Upper lobe of left lung (tissue), 4 donors: ENCODE measurements around the gene UBE2M.

Experiments
- POLR2A ChIP-seq, 4 donors: fragments of 450-650 bp; IDR thresholded peaks; one replicate each; pipeline ENCODE4 v1.5.1; 2016 to 2017; ENCODE audit warnings: antibody characterized with exemption in 4 of 4, mild to moderate bottlenecking in 2 of 4
- POLR2AphosphoS5 ChIP-seq, 2 donors: sonication (generic); formaldehyde crosslinking; IDR thresholded peaks; one replicate each; pipeline ENCODE4 v1.5.1; 2017; ENCODE audit warnings: antibody characterized with exemption in 2 of 2
- TF ChIP-seq, protein P1 (sequence below), 6 experiments: fragments of 450-650 bp in 4 of 6; fragments of 200-600 bp in 2 of 6; sonication (generic) in 2 of 6; IDR thresholded peaks; one replicate each; pipeline ENCODE4 v1.5.1; 2016 to 2019; ENCODE audit warnings: antibody characterized with exemption in 6 of 6

DNA sequence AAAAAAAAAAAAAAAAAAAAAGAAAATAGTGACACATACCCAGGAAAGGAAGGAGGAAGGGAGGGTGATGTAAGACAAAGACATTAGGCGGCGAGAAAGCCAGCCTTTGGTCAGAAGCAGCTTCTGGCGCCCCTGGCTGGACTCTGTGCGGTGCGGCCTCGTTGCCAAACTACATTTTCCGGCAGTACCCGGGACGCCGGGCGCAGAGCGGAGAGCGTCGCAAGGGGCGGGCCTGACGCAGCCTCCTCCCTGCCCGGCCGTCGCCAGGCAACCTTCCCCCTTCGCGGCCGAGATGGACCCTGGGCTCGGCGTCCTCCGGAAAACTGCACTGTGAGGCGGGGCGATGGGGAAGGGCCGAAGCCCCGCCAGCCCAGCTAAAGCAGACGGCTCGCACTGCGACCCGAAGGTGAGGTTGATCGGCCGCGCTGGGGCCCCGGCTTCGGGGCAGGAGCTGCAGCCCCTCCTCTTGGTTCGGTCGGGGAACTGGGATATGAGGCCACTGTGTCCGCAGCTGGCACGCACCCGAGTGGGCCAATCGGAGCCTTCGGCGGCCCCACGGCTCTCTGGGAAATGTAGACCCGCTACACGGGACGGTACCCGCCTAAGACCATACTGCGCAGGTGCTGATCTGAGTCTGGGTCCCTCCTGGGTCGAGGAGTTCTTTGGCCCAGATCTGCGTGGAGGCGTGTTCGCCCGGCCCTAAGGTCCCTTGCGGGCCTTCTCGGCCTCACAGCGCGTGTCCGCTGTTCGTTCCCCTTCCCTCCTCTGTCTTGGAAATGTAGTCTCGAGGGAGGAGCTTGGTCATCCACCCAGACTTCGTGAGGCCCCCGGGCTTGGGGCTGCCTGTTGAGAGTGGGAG lies 17.0 kb upstream of the UBE2M start:
- peak in 2 of 4 donors; percentile 76 to 79 for TF ChIP-seq POLR2A (IDR thresholded peaks at IDR 0.05)
- TF ChIP-seq, protein P1, sequence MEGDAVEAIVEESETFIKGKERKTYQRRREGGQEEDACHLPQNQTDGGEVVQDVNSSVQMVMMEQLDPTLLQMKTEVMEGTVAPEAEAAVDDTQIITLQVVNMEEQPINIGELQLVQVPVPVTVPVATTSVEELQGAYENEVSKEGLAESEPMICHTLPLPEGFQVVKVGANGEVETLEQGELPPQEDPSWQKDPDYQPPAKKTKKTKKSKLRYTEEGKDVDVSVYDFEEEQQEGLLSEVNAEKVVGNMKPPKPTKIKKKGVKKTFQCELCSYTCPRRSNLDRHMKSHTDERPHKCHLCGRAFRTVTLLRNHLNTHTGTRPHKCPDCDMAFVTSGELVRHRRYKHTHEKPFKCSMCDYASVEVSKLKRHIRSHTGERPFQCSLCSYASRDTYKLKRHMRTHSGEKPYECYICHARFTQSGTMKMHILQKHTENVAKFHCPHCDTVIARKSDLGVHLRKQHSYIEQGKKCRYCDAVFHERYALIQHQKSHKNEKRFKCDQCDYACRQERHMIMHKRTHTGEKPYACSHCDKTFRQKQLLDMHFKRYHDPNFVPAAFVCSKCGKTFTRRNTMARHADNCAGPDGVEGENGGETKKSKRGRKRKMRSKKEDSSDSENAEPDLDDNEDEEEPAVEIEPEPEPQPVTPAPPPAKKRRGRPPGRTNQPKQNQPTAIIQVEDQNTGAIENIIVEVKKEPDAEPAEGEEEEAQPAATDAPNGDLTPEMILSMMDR (IDR thresholded peaks at IDR 0.05) = peak in 3 of 6 experiments; percentile 8 to 28 (median 24)
- peak; percentile 69 to 73 for TF ChIP-seq POLR2AphosphoS5 (IDR thresholded peaks at IDR 0.05)
